ENCODE results near the gene SLC25A26.

DNA sequence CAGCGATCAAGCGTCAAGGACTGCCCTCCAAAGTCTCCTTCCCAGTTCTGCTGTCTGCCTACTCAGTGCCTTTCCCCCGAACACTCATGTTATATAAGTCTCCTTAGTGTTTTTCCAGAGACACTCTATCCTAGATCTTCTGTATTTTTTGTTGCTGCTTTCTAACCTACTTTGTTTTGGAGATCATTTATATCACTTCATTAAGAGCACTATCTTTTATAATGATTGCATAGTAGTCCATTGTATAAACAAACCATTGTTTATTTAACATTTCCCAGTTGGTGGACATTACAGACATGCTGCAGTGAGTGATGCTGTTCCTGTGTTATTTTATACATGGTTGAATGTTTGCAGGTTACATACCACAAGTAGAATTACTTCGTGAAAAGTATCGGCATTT is 47.1 kb downstream of the SLC25A26 start:
- TF ChIP-seq, protein P1, sequence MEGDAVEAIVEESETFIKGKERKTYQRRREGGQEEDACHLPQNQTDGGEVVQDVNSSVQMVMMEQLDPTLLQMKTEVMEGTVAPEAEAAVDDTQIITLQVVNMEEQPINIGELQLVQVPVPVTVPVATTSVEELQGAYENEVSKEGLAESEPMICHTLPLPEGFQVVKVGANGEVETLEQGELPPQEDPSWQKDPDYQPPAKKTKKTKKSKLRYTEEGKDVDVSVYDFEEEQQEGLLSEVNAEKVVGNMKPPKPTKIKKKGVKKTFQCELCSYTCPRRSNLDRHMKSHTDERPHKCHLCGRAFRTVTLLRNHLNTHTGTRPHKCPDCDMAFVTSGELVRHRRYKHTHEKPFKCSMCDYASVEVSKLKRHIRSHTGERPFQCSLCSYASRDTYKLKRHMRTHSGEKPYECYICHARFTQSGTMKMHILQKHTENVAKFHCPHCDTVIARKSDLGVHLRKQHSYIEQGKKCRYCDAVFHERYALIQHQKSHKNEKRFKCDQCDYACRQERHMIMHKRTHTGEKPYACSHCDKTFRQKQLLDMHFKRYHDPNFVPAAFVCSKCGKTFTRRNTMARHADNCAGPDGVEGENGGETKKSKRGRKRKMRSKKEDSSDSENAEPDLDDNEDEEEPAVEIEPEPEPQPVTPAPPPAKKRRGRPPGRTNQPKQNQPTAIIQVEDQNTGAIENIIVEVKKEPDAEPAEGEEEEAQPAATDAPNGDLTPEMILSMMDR (IDR thresholded peaks at IDR 0.05), result no peak
- TF ChIP-seq POLR2A (IDR thresholded peaks at IDR 0.05) (no peak), EP300 (IDR thresholded peaks at IDR 0.05) (no peak)

Data from tibial nerve (tissue), 4 donors.